PC-9 (cell line): Measurements from ENCODE around the gene NDUFA7. TPM values are rescaled to one million over a fixed set of nuclear protein-coding genes. Genes with fewer than 3 reads are reported as not detected.
A peak's percentile ranks its signal among the peaks of the same experiment; 100 is the strongest.
"Not testable (repeated sequence)": the region's sequence is repeated elsewhere in the genome, so short reads cannot be mapped to it uniquely, and the experiment has no call there.

ENCODE experiments used
- BruUV-seq: library from RNA; stranded (reverse); fragments of 400-500 nt; replicated peaks from 2 replicates; lab custom pipeline; 2021; lab: Mats Ljungman, UMichigan
- CTCF ChIA-PET: fragments of 300-600 bp; sonication (Branson Sonifier 250); formaldehyde crosslinking; loops from one replicate; lab custom pipeline; 2022; ENCODE audit warnings: antibody characterized with exemption; lab: Charles Lee
- POLR2A ChIA-PET: fragments of 300-600 bp; sonication (Branson Sonifier 250); formaldehyde crosslinking; loops from one replicate; lab custom pipeline; 2022; ENCODE audit warnings: antibody characterized with exemption; ENCODE audit not compliant: unreplicated experiment; lab: Charles Lee
- DNase-seq, 2 experiments: peaks; one replicate each; pipeline versions ENCODE4 v3.0.0 to v3.0.0-alpha.2; 2015 to 2022; ENCODE audit warnings: mixed read lengths in 1 of 2
- H2AFZ ChIP-seq: fragments of 200-600 bp; sonication (generic); 2 replicates; pipeline ENCODE4 v1.8.1; 2017; ENCODE audit warnings: antibody characterized with exemption
- H3F3A ChIP-seq: fragments of 200-600 bp; sonication (generic); 2 replicates; pipeline ENCODE4 v1.8.1; 2017; ENCODE audit warnings: antibody characterized with exemption, mild to moderate bottlenecking, low read depth; ENCODE audit not compliant: insufficient read depth
- H3K27ac ChIP-seq: fragments of 200-600 bp; sonication (generic); 2 replicates; pipeline ENCODE4 v1.6.1; 2016; ENCODE audit warnings: mixed run types
- H3K27me3 ChIP-seq: fragments of 200-600 bp; sonication (generic); 2 replicates; pipeline ENCODE4 v1.6.1; 2016; ENCODE audit warnings: low read depth, mixed run types; ENCODE audit not compliant: insufficient read depth
- H3K36me3 ChIP-seq: fragments of 200-600 bp; sonication (generic); 2 replicates; pipeline ENCODE4 v1.6.1; 2016; ENCODE audit warnings: low read depth, mixed run types
- H3K4me1 ChIP-seq: fragments of 200-600 bp; sonication (generic); replicated peaks from 2 replicates; pipeline ENCODE4 v1.6.1; 2016; ENCODE audit warnings: mixed run types; ENCODE audit not compliant: insufficient read depth
- H3K4me2 ChIP-seq: fragments of 200-600 bp; sonication (generic); 2 replicates; pipeline ENCODE4 v1.6.1; 2017; ENCODE audit warnings: mixed run types
- H3K4me3 ChIP-seq: fragments of 200-600 bp; sonication (generic); 2 replicates; pipeline ENCODE4 v1.6.1; 2016; ENCODE audit warnings: mixed run types
- H3K79me2 ChIP-seq: fragments of 200-600 bp; sonication (generic); 2 replicates; pipeline ENCODE4 v1.6.1; 2017; ENCODE audit warnings: low read depth, mixed run types
- H3K9me2 ChIP-seq: fragments of 200-600 bp; sonication (generic); 2 replicates; pipeline ENCODE4 v1.8.1; 2017; ENCODE audit warnings: mild to moderate bottlenecking; ENCODE audit not compliant: insufficient read depth
- H3K9me3 ChIP-seq: fragments of 200-600 bp; sonication (generic); 2 replicates; pipeline ENCODE4 v1.8.1; 2016; ENCODE audit warnings: low read depth; ENCODE audit not compliant: insufficient read depth
- H4K20me1 ChIP-seq: fragments of 200-600 bp; sonication (generic); 2 replicates; pipeline ENCODE4 v1.8.1; 2017; ENCODE audit not compliant: insufficient read depth
- CTCF ChIP-seq: fragments of 200-600 bp; sonication (generic); conservative IDR thresholded peaks from 2 replicates; pipeline ENCODE4 v1.6.1; 2017; ENCODE audit warnings: mixed run types, antibody characterized with exemption, mild to moderate bottlenecking, moderate library complexity
- EZH2 ChIP-seq: fragments of 200-600 bp; sonication (generic); IDR thresholded peaks from 2 replicates; pipeline ENCODE4 v1.8.0; 2017; ENCODE audit warnings: antibody characterized with exemption, low read depth
- intact Hi-C: fragments of 100-400 bp; cut with micrococcal nuclease; formaldehyde crosslinking; loops from one replicate; pipeline ENCODE4 v1.10.0; 2022; ENCODE audit not compliant: unreplicated experiment
- total RNA-seq: library from RNA; stranded (reverse); gene quantifications from 2 replicates; pipeline ENCODE4 v1.2.3, GENCODE V29; 2021

The NDUFA7 gene
- total RNA-seq, 1 experiment from 2014 or later: 61.7 TPM

DNA sequence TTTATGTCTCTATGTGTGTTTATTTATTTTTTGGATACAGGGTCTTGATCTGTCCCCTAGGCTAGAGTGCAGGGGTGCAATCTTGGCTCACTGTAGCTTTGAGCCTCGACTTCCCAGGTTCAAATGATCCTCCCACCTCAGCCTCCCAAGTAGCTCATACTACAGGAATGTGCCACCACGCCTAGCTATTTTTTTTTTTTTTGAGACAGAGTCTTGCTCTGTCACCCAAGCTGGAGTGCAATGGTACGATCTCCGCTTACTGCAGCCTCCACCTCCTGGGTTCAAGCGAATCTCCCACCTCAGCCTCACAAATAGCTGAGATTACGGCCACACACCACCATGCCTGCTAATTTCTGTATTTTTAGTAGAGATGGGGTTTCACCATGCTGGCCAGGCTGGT, 37.8 kb upstream of the NDUFA7 start:
- BruUV-seq: no TSS peak
- Histone ChIP-seq H3K27me3 (no peaks in the 10 kb centered on the region), H3K4me2 (no peak overlapping the region), H2AFZ (no peak overlapping the region), H3K36me3 (no peaks in the 10 kb centered on the region), H3K27ac (no peak overlapping the region), H3K79me2 (no peaks in the 10 kb centered on the region), H3K4me1 (peaks cover 75% of the 10 kb centered on the region), H3K4me3 (no peak overlapping the region), H3F3A (peaks cover 49% of the 10 kb centered on the region), H3K9me2 (no peaks in the 10 kb centered on the region), H4K20me1 (no peaks in the 10 kb centered on the region), H3K9me3 (no peaks in the 10 kb centered on the region)
- TF ChIP-seq EZH2 (no peak), CTCF (no peak)
- DNase-seq: no peak
- intact Hi-C loops: loop anchor here (10.0 kb wide), 1 partner anchor 146 kb away; the partner anchor contains the start of gene PRAM1
- ChIA-PET CTCF (no interaction called here), POLR2A (interaction anchor here (0.6 kb wide), 1 partner anchor 38 kb away, joined by 3 read pairs; the partner anchor contains the start of genes NDUFA7 and RPS28)

- no TSS peak for BruUV-seq
- Histone ChIP-seq H3F3A (peaks cover 35% of the 10 kb centered on the region), H3K4me3 (no peak overlapping the region), H3K4me2 (no peak overlapping the region), H3K9me3 (no peaks in the 10 kb centered on the region), H2AFZ (no peak overlapping the region), H3K27ac (no peak overlapping the region), H4K20me1 (peaks cover 5% of the 10 kb centered on the region; the same call in 1 of the 2 replicates), H3K36me3 (no peaks in the 10 kb centered on the region), H3K79me2 (no peaks in the 10 kb centered on the region), H3K4me1 (peaks cover 58% of the 10 kb centered on the region), H3K9me2 (no peaks in the 10 kb centered on the region), H3K27me3 (no peaks in the 10 kb centered on the region)
- no peak for TF ChIP-seq EZH2
- TF ChIP-seq CTCF: no peak
- no peak for DNase-seq
- POLR2A ChIA-PET: interaction anchor here (0.6 to 1.1 kb wide), 2 partner anchors 33 to 56 kb away, joined by 3 to 4 read pairs; partner anchors contain the start of genes MARCHF2 and RAB11B
- intact Hi-C loops: loop anchor here (10.0 kb wide), 1 partner anchor 148 kb away; the partner anchor contains the start of gene PRAM1
- CTCF ChIA-PET: no interaction called here
These were observed 35.9 kb upstream of the NDUFA7 start for GRCh38 chr19:8357007-8357521.

GRCh38 chr19:8355631-8356402, 34.6 kb upstream of the NDUFA7 start:
- Histone ChIP-seq H3K4me1 (peaks cover 48% of the 10 kb centered on the region), H3K36me3 (no peaks in the 10 kb centered on the region), H3K27ac (peak overlapping the region; percentile 59), H3K4me2 (peak overlapping the region; percentile 54), H3F3A (peaks cover 32% of the 10 kb centered on the region), H3K27me3 (no peaks in the 10 kb centered on the region), H3K79me2 (no peaks in the 10 kb centered on the region), H3K4me3 (no peak overlapping the region), H3K9me3 (no peaks in the 10 kb centered on the region), H3K9me2 (no peaks in the 10 kb centered on the region), H2AFZ (no peak overlapping the region), H4K20me1 (peaks cover 5% of the 10 kb centered on the region; the same call in 1 of the 2 replicates)
- peak; percentile 70 to 98 for DNase-seq
- POLR2A ChIA-PET: interaction anchor here (0.5 to 0.7 kb wide), 2 partner anchors 213 to 1921 kb away, joined by 5 to 10 read pairs; no protein-coding TSS in a partner anchor
- CTCF ChIA-PET: interaction anchor here (1.1 to 1.2 kb wide), 2 partner anchors 225 to 227 kb away, joined by 5 to 6 read pairs; no protein-coding TSS in a partner anchor
- BruUV-seq: no TSS peak
- intact Hi-C loops: loop anchor here (2.0 to 10.0 kb wide), 2 partner anchors 57 to 149 kb away; partner anchors contain the start of genes MARCHF2 and PRAM1
- TF ChIP-seq EZH2 (no peak), CTCF (0 out of 2 replicates have a peak, but pooled peaks have one; percentile 14)

DNA sequence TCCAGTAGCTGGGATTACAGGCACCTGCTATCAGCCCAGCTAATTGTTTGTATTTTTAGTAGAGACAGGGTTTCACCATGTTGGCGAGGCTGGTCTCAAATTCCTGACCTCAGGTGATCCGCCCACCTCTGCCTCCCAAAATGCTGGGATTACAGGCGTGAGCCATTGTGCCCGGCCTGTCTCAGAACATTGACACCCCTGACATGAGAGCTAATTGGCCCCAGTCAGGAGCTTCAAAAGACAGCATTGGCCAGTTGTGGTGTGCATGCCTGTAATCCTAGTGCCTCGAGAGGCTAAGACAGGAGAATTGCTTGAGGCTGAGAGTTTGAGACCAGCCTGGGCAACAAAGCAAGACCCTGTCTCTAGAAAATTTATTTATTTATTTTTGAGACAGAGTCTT, 31.7 kb upstream of the NDUFA7 start:
- ChIA-PET CTCF (interaction anchor here (0.5 to 1.9 kb wide), 2 partner anchors 156 to 230 kb away, joined by 8 read pairs; no protein-coding TSS in a partner anchor), POLR2A (interaction anchor here (0.6 kb wide), 1 partner anchor 227 kb away, joined by 8 read pairs; no protein-coding TSS in a partner anchor)
- H3K4me2 ChIP-seq, H3K27ac ChIP-seq, H3K9me3 ChIP-seq, H2AFZ ChIP-seq, H3K36me3 ChIP-seq, H3K9me2 ChIP-seq, H3K79me2 ChIP-seq, DNase-seq, H3K27me3 ChIP-seq, H4K20me1 ChIP-seq, H3K4me3 ChIP-seq, BruUV-seq: not testable (repeated sequence)
- intact Hi-C loops: loop anchor here (10.0 kb wide), 1 partner anchor 152 kb away; the partner anchor contains the start of gene PRAM1
- Histone ChIP-seq H3F3A (peaks cover 27% of the 10 kb centered on the region), H3K4me1 (peaks cover 32% of the 10 kb centered on the region)
